ENCODE results near the gene FTSJ1. TPM values are rescaled to one million over a fixed set of nuclear protein-coding genes. Genes with fewer than 3 reads are reported as not detected.

Gene FTSJ1
- total RNA-seq, 1 donor from 2014 or later: 80.3 TPM

DNA sequence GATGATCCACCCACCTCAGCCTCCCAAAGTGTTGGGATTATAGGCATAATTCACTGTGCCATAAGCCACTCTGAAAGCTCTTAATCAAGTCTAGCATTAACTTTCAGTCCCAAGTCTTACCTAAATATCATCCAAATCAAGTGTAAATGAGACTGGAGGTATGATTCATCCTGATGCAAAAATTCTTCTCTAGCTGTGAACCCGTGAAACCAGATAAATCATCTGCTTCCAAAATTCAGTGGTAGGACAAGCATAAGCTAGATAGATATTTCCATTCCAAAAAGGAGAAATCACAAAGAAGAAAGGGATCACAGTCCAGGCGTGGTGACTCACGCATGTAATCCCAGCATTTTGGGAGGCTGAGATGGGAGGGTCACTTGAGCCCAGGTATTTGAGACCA, 54.7 kb downstream of the FTSJ1 start:
- Histone ChIP-seq H3K4me3 (ENCODE audit: low read depth, low read length) (no peak overlapping the region), H3K27me3 (ENCODE audit: control insufficient read depth, insufficient read depth, low read length) (no peaks in the 10 kb centered on the region), H3K36me3 (ENCODE audit: control insufficient read depth, insufficient read depth, low read length) (no peaks in the 10 kb centered on the region)
- TF ChIP-seq, protein P1, sequence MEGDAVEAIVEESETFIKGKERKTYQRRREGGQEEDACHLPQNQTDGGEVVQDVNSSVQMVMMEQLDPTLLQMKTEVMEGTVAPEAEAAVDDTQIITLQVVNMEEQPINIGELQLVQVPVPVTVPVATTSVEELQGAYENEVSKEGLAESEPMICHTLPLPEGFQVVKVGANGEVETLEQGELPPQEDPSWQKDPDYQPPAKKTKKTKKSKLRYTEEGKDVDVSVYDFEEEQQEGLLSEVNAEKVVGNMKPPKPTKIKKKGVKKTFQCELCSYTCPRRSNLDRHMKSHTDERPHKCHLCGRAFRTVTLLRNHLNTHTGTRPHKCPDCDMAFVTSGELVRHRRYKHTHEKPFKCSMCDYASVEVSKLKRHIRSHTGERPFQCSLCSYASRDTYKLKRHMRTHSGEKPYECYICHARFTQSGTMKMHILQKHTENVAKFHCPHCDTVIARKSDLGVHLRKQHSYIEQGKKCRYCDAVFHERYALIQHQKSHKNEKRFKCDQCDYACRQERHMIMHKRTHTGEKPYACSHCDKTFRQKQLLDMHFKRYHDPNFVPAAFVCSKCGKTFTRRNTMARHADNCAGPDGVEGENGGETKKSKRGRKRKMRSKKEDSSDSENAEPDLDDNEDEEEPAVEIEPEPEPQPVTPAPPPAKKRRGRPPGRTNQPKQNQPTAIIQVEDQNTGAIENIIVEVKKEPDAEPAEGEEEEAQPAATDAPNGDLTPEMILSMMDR (IDR thresholded peaks at IDR 0.05; ENCODE audit: insufficient read depth, low read length, poor library complexity, severe bottlenecking): no peak
- DNase-seq (ENCODE audit: low read depth): no peak

DNA sequence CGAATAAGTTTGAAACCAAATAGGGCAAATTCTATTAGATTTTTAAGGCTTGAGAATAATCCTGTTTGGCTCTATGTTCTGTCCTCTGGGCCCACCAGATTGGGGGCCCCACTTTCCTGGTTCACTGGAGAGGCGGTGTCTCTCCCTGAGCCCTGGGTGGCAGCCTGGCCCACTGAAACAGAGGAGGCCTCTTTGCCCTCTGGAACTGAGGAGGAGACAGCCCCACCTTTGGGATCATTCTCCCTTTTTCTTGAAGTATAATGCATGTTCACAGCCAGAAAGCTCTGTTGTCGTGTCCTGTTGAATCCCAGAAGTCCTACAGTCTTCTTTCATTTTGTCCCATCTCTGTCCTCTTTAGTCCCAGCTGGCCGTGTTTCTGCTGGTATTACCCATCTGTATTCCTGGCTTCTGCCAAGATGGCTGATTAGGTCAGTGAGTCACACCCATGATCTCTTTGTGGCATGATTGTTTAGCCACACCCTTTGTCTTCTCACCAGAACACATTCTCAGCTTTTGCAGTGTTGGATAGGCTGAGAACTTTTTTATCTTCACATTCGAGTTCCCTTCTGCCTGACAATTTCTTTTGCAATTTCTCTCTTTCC, 55.5 kb downstream of the FTSJ1 start:
- Histone ChIP-seq H3K36me3 (ENCODE audit: control insufficient read depth, insufficient read depth, low read length) (no peaks in the 10 kb centered on the region), H3K27me3 (ENCODE audit: control insufficient read depth, insufficient read depth, low read length) (no peaks in the 10 kb centered on the region), H3K4me3 (ENCODE audit: low read depth, low read length) (no peak overlapping the region)
- DNase-seq (ENCODE audit: low read depth): peak; percentile 41
- TF ChIP-seq, protein P1 (IDR thresholded peaks at IDR 0.05; ENCODE audit: insufficient read depth, low read length, poor library complexity, severe bottlenecking): no peak

DNA sequence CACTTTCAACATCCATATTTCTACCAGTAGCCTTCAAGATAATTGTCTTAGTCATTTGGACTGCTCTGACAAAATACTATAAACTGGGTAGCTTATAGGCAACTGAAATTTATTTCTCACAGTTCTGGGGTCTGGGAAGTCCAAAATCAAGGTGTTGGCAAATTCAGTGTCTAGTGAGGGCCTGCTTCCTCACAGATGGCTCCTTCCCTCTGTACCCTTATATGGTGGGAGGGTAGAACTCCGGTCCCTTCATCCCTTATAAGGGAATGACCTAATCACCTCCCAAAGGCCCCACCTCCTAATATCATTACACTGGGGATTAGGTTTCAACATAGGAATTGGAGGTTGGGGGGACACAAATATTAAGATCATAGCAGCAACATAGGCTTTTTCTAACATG, 56.2 kb downstream of the FTSJ1 start:
- TF ChIP-seq, protein P1 (IDR thresholded peaks at IDR 0.05; ENCODE audit: insufficient read depth, low read length, poor library complexity, severe bottlenecking): no peak
- no peak for DNase-seq (ENCODE audit: low read depth)
- no peak overlapping the region for H3K4me3 ChIP-seq (ENCODE audit: low read depth, low read length)
- no peaks in the 10 kb centered on the region for H3K27me3 ChIP-seq (ENCODE audit: control insufficient read depth, insufficient read depth, low read length)
- no peaks in the 10 kb centered on the region for H3K36me3 ChIP-seq (ENCODE audit: control insufficient read depth, insufficient read depth, low read length)

DNA sequence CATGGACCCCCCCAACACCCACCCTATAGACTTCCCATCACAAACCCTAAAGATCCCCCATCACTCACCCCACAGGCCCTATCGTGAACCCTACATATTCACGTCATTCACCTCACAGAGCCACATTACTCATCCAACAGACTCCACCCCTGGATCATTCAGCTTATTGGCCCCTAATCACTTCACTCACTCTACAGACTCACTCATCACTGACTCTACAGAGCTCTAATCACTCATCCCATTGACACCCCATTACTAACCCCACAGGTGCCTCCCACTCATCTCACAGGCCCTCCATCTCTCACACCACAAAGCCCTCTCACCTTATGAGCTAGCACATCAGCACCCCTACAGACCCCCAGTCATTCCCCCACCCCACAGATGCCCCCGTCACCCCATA, 57.2 kb downstream of the FTSJ1 start:
- TF ChIP-seq, protein P1 (IDR thresholded peaks at IDR 0.05; ENCODE audit: insufficient read depth, low read length, poor library complexity, severe bottlenecking): no peak
- Histone ChIP-seq H3K4me3 (ENCODE audit: low read depth, low read length) (no peak overlapping the region), H3K27me3 (ENCODE audit: control insufficient read depth, insufficient read depth, low read length) (no peaks in the 10 kb centered on the region), H3K36me3 (ENCODE audit: control insufficient read depth, insufficient read depth, low read length) (no peaks in the 10 kb centered on the region)
- no peak for DNase-seq (ENCODE audit: low read depth)

Other genes with a start within 250 kb of the FTSJ1 start
- gene SSX1, start 220.8 kb upstream of the FTSJ1 start, total RNA-seq: not detected in 2 replicates
- not detected in 2 replicates for gene SSX3, start 119.5 kb upstream of the FTSJ1 start, total RNA-seq
- not detected in 2 replicates for gene SSX4, start 92.7 kb upstream of the FTSJ1 start, total RNA-seq
- not detected in 2 replicates for gene SSX4B, start 64.2 kb upstream of the FTSJ1 start, total RNA-seq
- gene SLC38A5, start 5.9 kb upstream of the FTSJ1 start, total RNA-seq: 28.3 and 32.8 TPM in 2 replicates
- gene PORCN, start 32.8 kb downstream of the FTSJ1 start, total RNA-seq: 12.7 and 14.5 TPM in 2 replicates
- 40.2 and 72.5 TPM in 2 replicates for gene EBP, start 45.6 kb downstream of the FTSJ1 start, total RNA-seq
- 6.6 and 10.4 TPM in 2 replicates for gene TBC1D25, start 63.5 kb downstream of the FTSJ1 start, total RNA-seq
- 264 and 285 TPM in 2 replicates for gene RBM3, start 98.3 kb downstream of the FTSJ1 start, total RNA-seq
- gene WDR13, start 121.3 kb downstream of the FTSJ1 start, total RNA-seq: 117 and 122 TPM in 2 replicates
- gene WAS, start 207.6 kb downstream of the FTSJ1 start, total RNA-seq: 2.2 TPM in 1 of 2 replicates, not detected in the other
- gene SUV39H1, start 220.5 kb downstream of the FTSJ1 start, total RNA-seq: 7.6 and 10.9 TPM in 2 replicates